GM10266 (cell line): ENCODE results near the gene SREK1IP1.

ENCODE experiments used
- DNase-seq: peaks from one replicate; pipeline ENCODE4 v3.0.0; 2012; ENCODE audit errors: extremely low spot score
- CTCF ChIP-seq: IDR thresholded peaks from 2 replicates; pipeline ENCODE4 v1.5.1; 2012; ENCODE audit warnings: mild to moderate bottlenecking, low read depth; ENCODE audit not compliant: control insufficient read depth, insufficient read depth; ENCODE audit errors: missing control alignments

SREK1IP1 gene

GRCh38 chr5:64685866-64686265, 82.6 kb downstream of the SREK1IP1 start:
- DNase-seq = no peak
- TF ChIP-seq CTCF = no peak

DNA sequence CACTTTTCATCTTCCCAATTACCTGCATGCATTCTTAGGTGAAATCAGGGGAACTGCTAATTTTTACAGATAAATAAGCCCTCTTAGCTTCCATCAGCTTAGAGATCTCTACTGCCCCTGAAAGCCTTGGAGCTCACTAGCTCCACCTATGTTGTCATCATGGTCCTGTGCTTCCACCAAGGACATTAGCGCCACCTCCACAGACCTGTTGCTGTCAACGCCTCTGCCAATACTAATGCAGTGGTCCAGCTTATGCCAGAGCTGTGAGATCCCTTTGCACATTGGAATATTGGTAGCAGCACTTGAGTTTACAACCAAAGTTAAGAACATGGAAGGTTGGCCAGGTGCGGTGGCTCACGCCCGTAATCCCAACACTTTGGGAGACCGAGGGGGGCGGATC, 85.9 kb downstream of the SREK1IP1 start:
- no peak for TF ChIP-seq CTCF

GRCh38 chr5:64680289-64680688, 88.2 kb downstream of the SREK1IP1 start:
- DNase-seq = no peak
- TF ChIP-seq CTCF = no peak

More for the DNA sequence above, 85.9 kb downstream of the SREK1IP1 start:
- DNase-seq = no peak

DNA sequence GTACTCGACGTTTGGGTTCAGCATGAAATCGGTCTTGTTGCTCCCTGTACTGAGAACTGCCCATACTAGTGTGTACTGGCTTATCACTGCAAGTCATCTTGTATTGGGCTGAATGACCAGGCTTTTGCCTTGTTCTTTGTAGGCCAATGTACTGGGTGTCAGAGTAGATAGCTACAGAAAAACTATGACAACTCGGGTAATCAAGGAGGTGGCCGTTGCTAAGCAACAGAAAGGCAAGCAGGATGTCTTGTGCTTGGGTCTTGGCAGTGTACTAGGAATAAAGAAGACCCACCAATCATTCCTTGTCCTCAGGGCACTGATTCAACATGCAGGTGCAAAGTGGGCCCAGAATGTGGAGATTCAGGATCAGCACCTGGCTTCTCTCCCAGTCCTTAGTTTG, 90.1 kb downstream of the SREK1IP1 start:
- DNase-seq = no peak
- no peak for TF ChIP-seq CTCF

DNA sequence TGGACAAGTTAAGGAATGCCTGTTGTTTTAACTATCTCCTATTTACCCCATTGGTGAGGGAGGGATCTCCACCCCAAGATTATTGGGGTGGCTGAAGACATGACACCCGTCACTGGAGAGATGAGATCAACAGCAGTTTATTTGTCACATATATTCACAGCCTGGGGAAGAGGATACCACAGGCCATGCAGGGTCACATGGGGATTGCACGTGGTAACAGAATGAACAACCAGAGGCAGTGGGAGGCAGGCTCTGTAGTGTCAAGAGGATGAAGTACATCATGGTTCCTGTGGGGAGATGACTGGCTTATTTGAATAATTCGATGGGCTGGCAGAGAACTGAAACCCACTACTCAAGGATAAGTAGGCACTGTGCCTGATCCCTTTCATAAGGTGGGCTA, 96.8 kb downstream of the SREK1IP1 start:
- no peak for TF ChIP-seq CTCF
- no peak for DNase-seq

- DNase-seq = no peak
- TF ChIP-seq CTCF = no peak
Measured at GRCh38 chr5:64670277-64670676, 98.2 kb downstream of the SREK1IP1 start.
